HepG2 (cell line): ENCODE results near the gene MAPK12. TPM values are rescaled to one million over a fixed set of nuclear protein-coding genes. Genes with fewer than 3 reads are reported as not detected.

Source experiments
- AGO2 ChIP-seq: fragments of 200-400 bp; formaldehyde crosslinking; optimal IDR thresholded peaks from 2 replicates; pipeline ENCODE3; 2017; ENCODE audit warnings: mild to moderate bottlenecking, low read depth, low read length, moderate library complexity
- BRCA1 ChIP-seq: sonication (generic); formaldehyde crosslinking; IDR thresholded peaks from 2 replicates; pipeline ENCODE4 v1.4.0; 2020; ENCODE audit warnings: missing genetic modification reagents
- ELK4 ChIP-seq: sonication (generic); formaldehyde crosslinking; IDR thresholded peaks from 2 replicates; pipeline ENCODE4 v1.9.0; 2021; ENCODE audit warnings: missing genetic modification reagents, borderline replicate concordance
- HOXA7 ChIP-seq: sonication (generic); formaldehyde crosslinking; IDR thresholded peaks from 2 replicates; pipeline ENCODE4 v1.8.1; 2022; ENCODE audit warnings: mild to moderate bottlenecking, missing genetic modification reagents, moderate library complexity
- IKZF1 ChIP-seq: fragments of 450-650 bp; IDR thresholded peaks from 2 replicates; pipeline ENCODE4 v1.7.1; 2016
- KMT2A ChIP-seq: sonication (generic); formaldehyde crosslinking; IDR thresholded peaks from 2 replicates; pipeline ENCODE4 v1.4.0; 2020; ENCODE audit warnings: missing genetic modification reagents
- MED8 ChIP-seq: sonication (generic); formaldehyde crosslinking; IDR thresholded peaks from 2 replicates; pipeline ENCODE4 v1.8.1; 2023; ENCODE audit warnings: mild to moderate bottlenecking, missing genetic modification reagents; ENCODE audit not compliant: insufficient replicate concordance
- MLLT10 ChIP-seq: sonication (generic); formaldehyde crosslinking; IDR thresholded peaks from 2 replicates; pipeline ENCODE4 v1.4.0; 2020; ENCODE audit warnings: missing genetic modification reagents
- POGK ChIP-seq: sonication (generic); formaldehyde crosslinking; conservative IDR thresholded peaks from 2 replicates; pipeline ENCODE4 v1.8.0; 2022; ENCODE audit warnings: mild to moderate bottlenecking, moderate library complexity, missing genetic modification reagents
- POLR2A ChIP-seq, 2 experiments: IDR thresholded peaks; 2 replicates each; pipeline ENCODE4 v1.6.1; 2011; ENCODE audit warnings: low read depth in 2 of 2, low read length in 2 of 2, mild to moderate bottlenecking in 1 of 2, moderate library complexity in 1 of 2; ENCODE audit not compliant: insufficient read depth in 1 of 2
- POLR2G ChIP-seq: fragments of 200-400 bp; formaldehyde crosslinking; IDR thresholded peaks from 2 replicates; pipeline ENCODE4 v1.6.1; 2018; ENCODE audit warnings: mild to moderate bottlenecking, low read depth, low read length, moderate library complexity
- RBFOX2 ChIP-seq: fragments of 200-400 bp; formaldehyde crosslinking; IDR thresholded peaks from 2 replicates; pipeline ENCODE4 v1.6.1; 2017; ENCODE audit warnings: low read depth, mild to moderate bottlenecking, low read length
- RELA ChIP-seq: sonication (generic); formaldehyde crosslinking; IDR thresholded peaks from 2 replicates; pipeline ENCODE4 v1.4.0; 2020; ENCODE audit warnings: missing genetic modification reagents
- TEAD2 ChIP-seq: sonication (generic); formaldehyde crosslinking; IDR thresholded peaks from 2 replicates; pipeline ENCODE4 v1.9.0; 2021; ENCODE audit warnings: missing genetic modification reagents
- ZBTB2 ChIP-seq: sonication (generic); formaldehyde crosslinking; IDR thresholded peaks from 2 replicates; pipeline ENCODE4 v1.8.0; 2022; ENCODE audit warnings: low read depth, missing genetic modification reagents
- ZNF276 ChIP-seq: sonication (generic); formaldehyde crosslinking; IDR thresholded peaks from 2 replicates; pipeline ENCODE4 v1.4.0; 2020; ENCODE audit warnings: mild to moderate bottlenecking, low read depth, missing genetic modification reagents
- ZNF292 ChIP-seq: sonication (generic); formaldehyde crosslinking; IDR thresholded peaks from 2 replicates; pipeline ENCODE4 v1.8.1; 2022; ENCODE audit warnings: mild to moderate bottlenecking, low read depth, missing genetic modification reagents, borderline replicate concordance
- ZNF512B ChIP-seq: sonication (generic); formaldehyde crosslinking; IDR thresholded peaks from 2 replicates; pipeline ENCODE4 v1.5.1; 2020; ENCODE audit warnings: missing genetic modification reagents, mild to moderate bottlenecking, borderline replicate concordance
- ZSCAN22 ChIP-seq: sonication (generic); formaldehyde crosslinking; IDR thresholded peaks from 2 replicates; pipeline ENCODE4 v1.4.0; 2020; ENCODE audit warnings: mild to moderate bottlenecking, missing genetic modification reagents
- polyA plus RNA-seq, 8 experiments: library from polyadenylated mRNA; depleted of rRNA in 3 of 8; stranded (reverse) in 7 of 8; unstranded in 1 of 8; fragments of >200 nt; fragmentation: Illumina TruSeq in 4 of 8; extraction: Trizol in 4 of 8; gene quantifications; 2 replicates each; pipeline versions ENCODE4 v1.2.1 to v1.2.3, GENCODE V29; 2011 to 2016; ENCODE audit warnings: low read depth in 4 of 8, missing spikeins in 1 of 8, mixed read lengths in 1 of 8; ENCODE audit not compliant: insufficient read depth in 1 of 8
- total RNA-seq, 5 experiments: library from RNA; depleted of rRNA; stranded (reverse); fragments of >200 nt; fragmentation: Illumina TruSeq; extraction: Trizol; gene quantifications; 2 replicates each; pipeline ENCODE4 v1.2.3, GENCODE V29; 2016; ENCODE audit warnings: low read depth in 1 of 5

The MAPK12 gene
- total and polyA plus RNA-seq, 2 of the 13 experiments (the other 11 are each of a cell fraction or from before 2014, with no cell fraction given): 22.2 to 23.3 TPM

GRCh38 chr22:50216684-50217520 lies 44.6 kb downstream of the MAPK12 start (continued):
- no peak for TF ChIP-seq ZNF512B (CRISPR knock-in tag)
- no peak for TF ChIP-seq MLLT10 (CRISPR knock-in tag)
- TF ChIP-seq POGK (CRISPR knock-in tag): no peak
- peak; percentile 38; the same call in 1 of the 2 replicates for TF ChIP-seq RBFOX2
- TF ChIP-seq POLR2G: peak; percentile 38
- TF ChIP-seq ELK4 (CRISPR knock-in tag): no peak
- TF ChIP-seq IKZF1: no peak
- TF ChIP-seq MED8 (CRISPR knock-in tag): peak; percentile 48
- no peak for TF ChIP-seq KMT2A (CRISPR knock-in tag)
- no peak for TF ChIP-seq ZBTB2 (CRISPR knock-in tag)
- no peak for TF ChIP-seq RELA (CRISPR knock-in tag)
- no peak for TF ChIP-seq HOXA7 (CRISPR knock-in tag)
- TF ChIP-seq BRCA1: no peak
- no peak for TF ChIP-seq TEAD2 (CRISPR knock-in tag)
- no peak for TF ChIP-seq ZSCAN22 (CRISPR knock-in tag)
- TF ChIP-seq POLR2A (IDR thresholded peaks at IDR 0.05; ENCODE audit: insufficient read depth in 1 of 2, low read depth in 2 of 2, low read length in 2 of 2): peak in 1 of 2 experiments; percentile 1; a peak in 1 of 4 replicates
- peak; percentile 92 for TF ChIP-seq AGO2
- TF ChIP-seq ZNF276 (CRISPR knock-in tag): no peak
- no peak for TF ChIP-seq ZNF292 (CRISPR knock-in tag)
